GM18517 (cell line): ENCODE measurements around the gene CCDC116.
"Not testable (repeated sequence)": the region's sequence is repeated elsewhere in the genome, so short reads cannot be mapped to it uniquely, and the experiment has no call there.

Experiments
- ATAC-seq: cut with Tn5 transposase; IDR thresholded peaks from one replicate; pipeline ENCODE4 v1.9.1; 2021; ENCODE audit warnings: mild to moderate bottlenecking, moderate library complexity; ENCODE audit not compliant: unreplicated experiment

CCDC116 gene

GRCh38 chr22:21678842-21679241 lies 46.3 kb downstream of the CCDC116 start:
- ATAC-seq = not testable (repeated sequence)

DNA sequence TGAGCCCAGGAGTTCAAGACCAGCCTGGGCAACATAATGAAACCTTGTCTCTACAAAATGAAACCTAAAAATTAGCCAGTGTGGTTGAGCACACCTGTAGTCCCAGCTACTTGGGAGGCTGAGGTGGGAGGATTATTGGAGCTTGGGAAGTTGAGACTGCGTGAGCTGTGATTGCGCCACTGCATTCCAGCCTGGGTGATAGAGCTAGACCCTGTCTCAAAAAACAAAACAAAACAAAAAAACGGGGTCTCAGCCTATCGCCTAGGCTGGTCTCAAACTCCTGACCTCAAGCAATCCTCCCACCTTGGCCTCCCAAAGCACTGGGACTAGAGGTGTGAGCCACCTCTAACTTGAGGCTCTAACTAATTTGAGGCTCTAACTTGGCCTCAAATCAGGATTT lies 46.8 kb downstream of the CCDC116 start:
- ATAC-seq = no peak

GRCh38 chr22:21680830-21681565 lies 48.4 kb downstream of the CCDC116 start:
- no peak for ATAC-seq

DNA sequence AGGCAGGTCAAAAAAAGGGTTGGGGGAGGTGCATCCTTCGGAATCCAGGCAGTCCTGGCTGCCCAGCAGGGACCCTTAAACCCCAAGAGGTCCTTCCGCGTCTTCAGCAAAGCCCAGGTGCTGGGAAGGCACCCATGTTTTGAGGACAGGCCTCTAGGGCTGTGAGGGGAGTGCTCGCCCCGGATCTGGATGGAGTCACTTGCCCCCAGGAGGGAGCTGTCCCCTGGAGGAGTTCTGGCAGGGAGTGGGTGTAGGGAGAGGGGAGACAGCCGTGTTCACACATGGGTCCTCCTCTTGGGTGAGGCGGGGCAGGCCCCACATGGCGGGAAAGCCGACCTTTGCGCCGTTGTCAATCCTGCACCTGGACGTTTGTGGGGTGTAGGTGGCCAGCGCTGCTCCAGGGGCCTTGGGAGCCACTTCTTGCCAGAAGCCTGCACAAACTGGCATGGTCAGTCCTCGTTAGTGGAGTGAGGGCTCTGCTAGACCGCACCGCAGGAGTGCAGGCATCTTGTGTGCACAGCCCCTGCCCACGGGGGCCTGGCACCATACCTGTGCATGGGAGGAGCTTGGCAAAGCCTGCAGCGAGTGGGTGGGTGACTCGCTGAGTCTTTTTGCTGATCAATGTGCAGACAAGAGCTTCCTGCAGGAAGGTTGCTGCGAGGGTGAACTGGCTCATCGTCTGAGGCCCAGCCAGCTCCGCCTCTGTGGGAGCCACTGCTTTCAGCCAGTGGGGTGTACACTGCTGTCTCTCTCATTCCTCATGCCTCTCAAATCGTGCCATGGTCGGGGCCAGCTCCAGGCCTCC lies 49.2 kb downstream of the CCDC116 start:
- no peak for ATAC-seq

DNA sequence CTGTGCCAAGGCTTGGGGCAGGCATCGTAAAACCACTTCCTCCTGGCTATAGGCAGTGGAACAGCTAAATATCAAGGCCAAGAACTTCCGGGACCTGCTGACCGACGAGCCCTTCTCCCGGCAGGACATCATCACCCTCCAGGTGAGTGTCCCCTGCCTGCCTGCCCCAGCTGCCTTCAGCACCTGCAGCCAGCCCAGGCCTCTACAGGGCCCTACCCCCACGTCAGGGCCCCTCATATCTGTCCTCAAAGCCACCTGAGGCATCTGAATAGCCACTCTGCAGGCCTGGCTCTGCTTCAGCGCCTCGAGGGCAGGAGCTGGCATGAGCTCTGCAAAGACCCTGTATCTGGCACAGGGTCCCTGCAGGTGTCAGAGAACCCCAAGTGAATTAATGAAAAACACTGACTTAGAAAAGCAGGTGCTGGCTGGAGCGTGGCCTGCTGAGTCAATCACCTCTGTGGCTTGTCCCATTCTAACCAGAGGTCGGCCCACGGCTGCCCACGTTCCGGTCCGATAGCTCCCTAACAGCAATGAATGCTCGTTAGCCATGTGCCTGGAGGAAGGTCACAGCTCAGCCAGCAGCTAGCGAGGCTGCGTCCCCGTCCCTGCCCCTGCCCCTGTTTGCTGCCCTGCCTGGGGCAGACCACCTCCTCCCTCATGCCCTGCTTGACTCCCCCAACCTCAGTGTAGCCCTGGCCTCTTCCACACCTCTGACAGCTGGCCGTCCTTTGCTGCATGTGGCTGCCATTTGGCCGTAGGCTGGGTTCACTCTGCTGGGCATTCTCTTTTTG lies 50.0 kb downstream of the CCDC116 start:
- no peak for ATAC-seq

DNA sequence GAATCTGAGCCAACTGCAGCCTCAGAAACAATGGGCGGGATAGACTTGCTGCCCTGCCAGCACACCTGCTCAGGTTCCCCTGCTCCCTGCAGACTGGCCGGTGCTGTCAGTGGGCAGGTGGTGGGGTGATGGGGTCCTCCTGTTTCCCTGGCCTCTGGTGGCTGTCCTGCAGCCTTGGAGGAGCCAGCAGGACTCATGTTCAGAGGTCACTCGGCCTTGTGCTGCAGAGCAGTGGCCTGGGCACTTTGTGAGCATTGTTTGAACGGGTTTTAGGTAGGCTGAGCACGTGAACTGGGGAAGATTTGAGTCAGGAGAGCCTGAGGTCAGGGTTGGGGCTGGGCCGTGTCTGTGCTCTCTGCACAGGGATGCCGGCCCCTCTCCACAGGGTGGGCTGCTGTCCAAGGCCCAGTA lies 50.8 kb downstream of the CCDC116 start:
- ATAC-seq = no peak

DNA sequence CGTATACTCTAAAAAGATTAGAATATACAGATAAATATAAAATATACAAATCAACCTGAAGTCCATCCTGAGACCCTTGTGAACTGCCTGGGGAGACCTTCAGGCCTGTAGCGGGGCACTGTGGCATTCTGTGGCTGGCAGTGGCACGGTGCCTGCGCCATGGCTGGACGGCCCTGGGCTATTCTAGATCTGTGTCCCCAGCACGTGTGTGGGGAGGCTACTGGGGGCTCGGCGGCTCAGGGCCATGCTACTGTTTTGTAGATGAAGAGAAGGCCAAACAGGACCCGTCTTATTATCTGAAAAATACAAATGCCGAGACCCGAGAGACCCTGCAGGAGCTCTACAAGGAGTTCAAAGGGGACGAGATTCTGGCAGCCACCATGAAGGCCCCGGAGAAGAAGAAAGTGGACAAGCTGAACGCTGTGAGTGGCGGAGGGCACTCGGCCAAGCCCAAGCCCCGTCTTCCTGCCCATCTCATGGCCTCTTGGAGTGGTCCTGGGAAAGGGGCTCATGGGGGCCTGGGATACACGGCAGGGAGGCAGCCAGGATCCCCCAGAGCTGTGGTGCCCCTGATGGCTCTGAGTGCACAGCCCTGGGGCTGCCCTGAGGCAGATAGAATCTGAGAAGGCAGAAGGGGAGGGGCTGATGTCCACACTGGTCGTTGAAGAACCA lies 52.1 kb downstream of the CCDC116 start:
- no peak for ATAC-seq

DNA sequence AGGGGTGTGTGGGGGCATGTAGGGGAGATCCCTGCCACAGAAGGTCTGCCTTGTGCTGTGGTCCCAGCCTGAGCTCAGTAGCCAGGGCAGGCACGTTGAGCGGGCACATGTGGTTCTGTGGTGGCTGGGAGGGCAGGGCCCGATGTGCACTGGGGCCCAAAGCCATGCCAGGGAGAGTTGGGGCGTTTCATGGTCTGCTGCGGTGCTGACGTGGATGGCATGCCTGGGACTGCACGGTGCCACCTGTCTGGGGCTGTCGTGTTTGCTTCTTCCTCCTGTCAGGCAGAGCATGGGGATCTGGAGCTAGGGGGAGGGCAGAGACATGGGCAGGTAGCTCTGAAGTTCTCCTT lies 52.6 kb downstream of the CCDC116 start:
- no peak for ATAC-seq

DNA sequence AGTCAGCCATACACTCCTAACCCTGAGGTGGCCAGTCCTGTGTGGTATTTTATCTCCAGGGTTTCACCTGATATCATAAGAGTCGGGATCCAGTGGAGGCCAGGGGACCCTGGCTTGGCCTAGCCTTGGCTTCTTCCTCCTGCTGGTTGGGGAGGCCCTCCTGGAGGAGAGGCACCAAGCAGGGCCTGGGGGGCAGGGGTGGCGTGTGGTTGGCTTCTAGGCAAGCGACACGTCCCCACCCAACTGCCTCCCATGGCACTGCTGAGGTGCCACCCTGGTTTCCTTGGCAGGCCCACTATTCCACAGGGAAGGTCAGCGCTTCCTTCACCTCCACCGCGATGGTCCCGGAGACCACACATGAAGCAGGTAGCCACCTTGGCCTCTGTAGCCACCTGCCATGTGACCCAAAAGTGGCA lies 53.6 kb downstream of the CCDC116 start:
- ATAC-seq = no peak
